ENCODE data around the gene SLX4IP.

DNA sequence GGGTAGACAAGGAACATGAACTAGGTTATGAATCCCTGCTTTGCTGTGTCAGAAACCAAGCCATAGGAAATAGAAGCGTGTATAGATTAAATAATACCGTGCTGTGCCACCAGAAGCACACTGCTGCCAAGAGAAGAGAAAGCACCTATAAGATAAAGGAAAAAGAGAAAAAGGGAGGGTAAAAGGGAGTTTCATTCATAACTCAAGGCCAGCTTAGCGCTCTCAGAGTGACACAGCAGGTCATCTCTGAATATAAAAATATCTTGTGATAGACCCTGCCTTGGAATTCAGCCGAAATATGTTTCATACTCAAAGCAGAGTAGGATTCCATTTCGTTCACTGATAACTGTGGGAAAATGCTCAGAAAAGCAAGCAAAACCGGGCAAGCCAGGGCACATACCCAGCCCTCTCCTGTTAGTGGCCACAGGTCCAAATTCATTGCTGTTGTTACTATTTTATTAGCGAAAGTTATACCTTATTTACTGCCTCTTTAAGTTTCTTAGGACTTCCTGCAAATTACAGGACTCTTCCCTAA is 230.0 kb downstream of the SLX4IP start:
- no peak for TF ChIP-seq YY1 (IDR thresholded peaks at IDR 0.05; ENCODE audit: low read depth)
- no peak for TF ChIP-seq EP300 (IDR thresholded peaks at IDR 0.05; ENCODE audit: borderline replicate concordance)
- no peak for TF ChIP-seq REST (IDR thresholded peaks at IDR 0.05; ENCODE audit: low read depth)
